GM12891 (cell line): ENCODE data around the gene GPR108.
"Not testable (repeated sequence)": the region's sequence is repeated elsewhere in the genome, so short reads cannot be mapped to it uniquely, and the experiment has no call there.

Source experiments
- DNase-seq: peaks from one replicate; pipeline ENCODE4 v3.0.0; 2011; ENCODE audit warnings: low spot score; ENCODE audit not compliant: insufficient read length
- FAIRE-seq: peaks from 2 replicates; lab custom pipeline; 2011; peaks lifted over from hg19 to GRCh38; lab: Jason Lieb, UNC
- PAX5 ChIP-seq: IDR thresholded peaks from 2 replicates; pipeline ENCODE4 v1.6.1; 2011; ENCODE audit warnings: low read length, moderate library complexity, mild to moderate bottlenecking; ENCODE audit not compliant: insufficient read depth, severe bottlenecking
- POLR2A ChIP-seq: IDR thresholded peaks from 2 replicates; pipeline ENCODE4 v1.6.1; 2011; ENCODE audit warnings: low read depth, low read length, control low read depth
- POLR2AphosphoS5 ChIP-seq: IDR thresholded peaks from 2 replicates; pipeline ENCODE4 v1.6.1; 2011; ENCODE audit warnings: low read depth, low read length, control low read depth
- POU2F2 ChIP-seq: IDR thresholded peaks from 2 replicates; pipeline ENCODE4 v1.6.1; 2011; ENCODE audit warnings: low read depth, mild to moderate bottlenecking, control low read depth, low read length, moderate library complexity
- SPI1 ChIP-seq: IDR thresholded peaks from 2 replicates; pipeline ENCODE4 v1.6.1; 2011; ENCODE audit warnings: low read depth, low read length, control low read depth
- TAF1 ChIP-seq: IDR thresholded peaks from 2 replicates; pipeline ENCODE4 v1.6.1; 2011; ENCODE audit warnings: low read depth, low read length, control low read depth

The GPR108 gene

GRCh38 chr19:6761053-6761676 is 23.8 kb upstream of the GPR108 start:
- no peak for TF ChIP-seq POLR2A
- no peak for TF ChIP-seq SPI1
- TF ChIP-seq POU2F2, result no peak
- no peak for TF ChIP-seq POLR2AphosphoS5
- no peak for TF ChIP-seq TAF1
- no peak for TF ChIP-seq PAX5
- DNase-seq (no peak), FAIRE-seq (no peak)

DNA sequence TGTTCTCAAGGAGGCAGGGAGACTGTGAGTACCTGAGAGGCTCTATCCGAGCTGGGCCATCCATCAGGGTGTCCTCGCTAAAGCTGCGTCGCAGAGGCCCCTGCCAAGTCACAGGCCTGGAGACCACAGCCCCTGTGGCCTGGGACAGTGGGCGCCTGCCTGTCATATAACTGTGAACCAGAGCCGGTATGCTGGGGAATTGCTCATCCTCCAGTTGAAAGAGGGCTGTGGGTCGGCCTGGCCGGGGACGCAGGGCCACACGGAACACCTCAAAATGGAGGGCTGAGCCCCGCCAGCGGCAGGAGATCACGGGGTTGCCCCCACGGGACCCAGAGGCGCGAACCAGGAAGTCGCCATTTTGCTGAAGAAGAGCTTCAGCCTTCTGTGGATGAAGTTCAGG is 23.2 kb upstream of the GPR108 start:
- DNase-seq, result no peak
- no peak for FAIRE-seq
- TF ChIP-seq POLR2A (no peak), POU2F2 (no peak), POLR2AphosphoS5 (no peak), PAX5 (no peak), SPI1 (no peak), TAF1 (no peak)

DNA sequence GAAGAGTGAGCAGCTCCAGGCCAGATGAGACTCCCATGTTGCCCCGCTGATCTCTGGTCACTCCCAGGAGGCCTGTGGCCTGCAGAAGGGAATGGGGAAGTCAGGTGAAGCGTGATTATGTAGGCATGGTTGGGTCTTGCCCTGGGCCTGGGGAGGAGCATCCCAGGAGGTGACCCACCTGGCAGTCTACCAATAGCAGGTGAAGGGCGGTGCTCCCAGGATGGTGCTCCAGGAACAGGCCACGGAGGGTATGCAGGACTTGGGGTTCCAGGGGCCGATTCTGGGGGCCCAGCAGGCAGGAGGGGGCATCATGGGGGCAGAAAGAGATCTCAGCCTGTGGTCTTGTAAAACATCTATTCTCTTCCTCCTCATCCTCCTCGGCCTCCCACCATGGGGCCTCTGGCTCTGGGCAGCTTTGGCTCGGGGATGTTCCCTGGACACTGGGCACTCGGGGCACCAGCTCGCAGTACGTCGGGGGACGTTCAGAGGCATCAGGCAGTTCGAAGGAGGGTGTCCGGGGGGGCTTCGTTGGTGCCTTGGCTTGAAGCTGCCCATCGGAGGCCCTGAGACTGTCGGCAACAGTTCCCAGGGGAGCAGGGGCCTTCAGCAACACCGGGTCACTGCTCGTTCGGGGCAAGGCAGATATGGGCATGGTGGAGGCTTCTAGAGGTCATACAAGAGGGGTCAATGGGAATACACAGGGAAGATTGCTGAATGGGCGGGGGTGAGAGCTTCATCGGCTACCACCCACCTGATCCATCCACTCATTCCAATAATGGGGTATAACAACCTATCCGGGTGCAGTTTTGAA is 17.5 kb upstream of the GPR108 start:
- FAIRE-seq, result no peak
- TF ChIP-seq SPI1 (no peak), POU2F2 (no peak), PAX5 (no peak), TAF1 (no peak), POLR2A (no peak), POLR2AphosphoS5 (no peak)

DNA sequence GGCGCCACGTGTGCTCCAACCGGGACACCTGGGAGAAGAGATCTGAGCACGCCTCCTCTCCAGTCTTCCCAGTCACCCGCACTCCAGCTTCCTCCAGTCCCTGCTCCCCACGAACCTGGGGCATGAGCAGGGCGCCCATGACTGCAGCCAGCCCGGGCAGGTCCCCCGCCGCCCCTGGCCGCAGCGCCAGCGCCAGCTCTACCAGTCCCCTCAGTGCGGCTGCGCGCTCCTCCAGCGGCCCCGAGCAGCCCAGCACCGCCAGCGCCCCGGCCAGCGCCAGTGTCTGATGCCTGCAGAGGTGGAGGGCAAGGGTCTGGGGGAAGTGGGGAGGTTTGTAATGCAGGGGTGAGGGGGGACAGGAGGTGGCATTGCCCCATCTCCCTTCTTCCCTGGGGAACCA is 16.8 kb upstream of the GPR108 start:
- no peak for TF ChIP-seq POLR2AphosphoS5
- DNase-seq (no peak), FAIRE-seq (no peak)

More for the DNA sequence above, 17.5 kb upstream of the GPR108 start:
- no peak for DNase-seq

GRCh38 chr19:6753178-6754031 is 16.0 kb upstream of the GPR108 start:
- no peak for TF ChIP-seq SPI1
- peak; percentile 37; the same call in 1 of the 2 replicates for TF ChIP-seq POLR2AphosphoS5
- TF ChIP-seq POU2F2, result peak; percentile 44; the same call in 1 of the 2 replicates
- TF ChIP-seq POLR2A, result 0 out of 2 replicates have a peak, but pooled peaks have one; percentile 19
- no peak for TF ChIP-seq PAX5
- TF ChIP-seq TAF1, result 0 out of 2 replicates have a peak, but pooled peaks have one; percentile 37
- FAIRE-seq (peak; percentile 99), DNase-seq (peak; percentile 94)

DNA sequence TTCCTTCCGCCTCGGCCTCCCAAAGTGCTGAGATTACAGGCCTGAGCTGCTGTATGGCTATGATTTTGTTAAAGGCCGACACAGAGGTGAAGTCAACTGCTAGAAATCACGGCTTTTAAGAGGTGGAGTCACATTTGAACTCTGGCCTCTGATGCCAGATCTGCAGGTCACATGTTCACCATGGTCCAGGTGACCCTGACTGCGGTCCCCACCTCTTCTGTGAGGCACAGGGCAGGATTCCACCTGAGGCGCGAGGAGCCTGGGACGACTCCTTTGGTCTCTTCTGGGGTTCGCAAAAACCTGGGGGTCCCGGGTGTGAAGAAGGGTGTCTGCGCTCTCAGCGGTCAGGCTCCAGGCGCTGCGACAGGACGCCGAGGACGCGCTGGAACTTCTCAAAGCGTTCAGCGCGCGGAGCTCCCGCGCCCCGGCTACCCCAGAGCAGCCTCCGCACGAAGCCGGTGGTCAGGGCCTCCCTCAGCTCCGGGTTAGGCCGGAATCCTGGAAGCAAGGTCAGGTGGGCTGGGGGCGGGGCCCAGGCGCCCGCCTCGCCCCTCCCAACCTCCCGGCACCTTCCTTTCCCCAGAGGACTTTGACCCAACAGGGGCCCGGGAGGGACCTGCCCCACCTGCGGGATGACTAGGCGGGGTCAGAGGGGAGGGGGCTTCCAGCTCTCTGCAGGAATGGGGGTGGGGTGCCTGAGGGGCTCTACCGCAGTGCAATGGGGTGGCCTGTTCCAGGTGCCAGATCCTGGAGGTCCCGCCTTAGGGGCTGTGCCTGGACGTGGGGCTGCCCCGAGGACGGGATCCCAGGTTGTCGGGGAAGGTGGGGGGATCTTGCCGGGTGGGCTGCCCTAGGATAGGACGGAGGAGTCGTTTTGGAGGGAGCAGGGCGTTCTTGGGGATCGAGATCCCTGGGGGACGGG is 15.1 kb upstream of the GPR108 start:
- DNase-seq (no peak), FAIRE-seq (peak; percentile 54)
- no peak for TF ChIP-seq TAF1
- no peak for TF ChIP-seq SPI1

- no peak for TF ChIP-seq POU2F2
- no peak for TF ChIP-seq PAX5
- no peak for FAIRE-seq
- no peak for DNase-seq
Measured at GRCh38 chr19:6751189-6751588, 13.8 kb upstream of the GPR108 start.

GRCh38 chr19:6750062-6750461 is 12.7 kb upstream of the GPR108 start:
- TF ChIP-seq POU2F2 (no peak), TAF1 (no peak), SPI1 (no peak)
- FAIRE-seq (no peak), DNase-seq (no peak)

GRCh38 chr19:6748543-6748942 is 11.2 kb upstream of the GPR108 start:
- not testable (repeated sequence) for DNase-seq, FAIRE-seq
